ENCODE measurements around the gene CENPK.

DNA sequence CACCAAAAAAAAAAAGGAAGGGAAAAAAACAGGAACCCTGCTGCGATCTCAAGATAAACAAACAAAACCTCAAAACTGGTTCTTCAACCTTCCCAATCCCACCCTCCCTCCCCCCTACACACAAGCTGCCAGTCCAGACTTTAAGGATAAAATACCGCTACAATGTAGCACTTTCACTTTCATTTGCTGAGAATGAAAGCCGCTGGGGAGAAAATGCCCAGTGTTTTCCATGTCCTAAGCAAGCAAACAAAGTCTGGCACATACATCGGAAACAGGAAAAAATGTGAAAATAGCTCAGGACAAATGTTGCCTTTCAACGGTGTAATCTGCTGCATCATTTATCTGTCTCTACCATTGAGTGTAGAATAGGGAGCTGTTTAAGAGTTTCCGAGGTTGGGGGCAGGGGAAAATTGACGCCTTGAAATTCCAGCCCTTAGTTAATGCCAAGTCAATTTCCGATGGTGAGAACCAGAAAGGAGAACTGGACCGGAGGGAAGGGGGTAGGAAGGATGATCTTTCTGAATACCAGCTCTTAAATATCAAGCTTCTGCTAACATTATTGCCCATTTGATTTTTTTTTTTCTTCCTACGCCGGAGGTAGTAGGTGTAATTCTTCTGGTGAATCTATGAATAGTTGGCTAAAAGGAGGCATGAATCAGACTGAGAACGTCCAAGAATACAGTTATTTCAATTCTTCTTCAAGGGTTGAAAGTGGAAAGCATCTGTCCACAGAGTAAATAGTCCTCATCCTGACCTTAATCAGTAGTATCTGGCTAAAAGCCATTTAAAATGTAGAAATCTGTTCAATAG, 80.0 kb downstream of the CENPK start:
- TF ChIP-seq, protein P1, sequence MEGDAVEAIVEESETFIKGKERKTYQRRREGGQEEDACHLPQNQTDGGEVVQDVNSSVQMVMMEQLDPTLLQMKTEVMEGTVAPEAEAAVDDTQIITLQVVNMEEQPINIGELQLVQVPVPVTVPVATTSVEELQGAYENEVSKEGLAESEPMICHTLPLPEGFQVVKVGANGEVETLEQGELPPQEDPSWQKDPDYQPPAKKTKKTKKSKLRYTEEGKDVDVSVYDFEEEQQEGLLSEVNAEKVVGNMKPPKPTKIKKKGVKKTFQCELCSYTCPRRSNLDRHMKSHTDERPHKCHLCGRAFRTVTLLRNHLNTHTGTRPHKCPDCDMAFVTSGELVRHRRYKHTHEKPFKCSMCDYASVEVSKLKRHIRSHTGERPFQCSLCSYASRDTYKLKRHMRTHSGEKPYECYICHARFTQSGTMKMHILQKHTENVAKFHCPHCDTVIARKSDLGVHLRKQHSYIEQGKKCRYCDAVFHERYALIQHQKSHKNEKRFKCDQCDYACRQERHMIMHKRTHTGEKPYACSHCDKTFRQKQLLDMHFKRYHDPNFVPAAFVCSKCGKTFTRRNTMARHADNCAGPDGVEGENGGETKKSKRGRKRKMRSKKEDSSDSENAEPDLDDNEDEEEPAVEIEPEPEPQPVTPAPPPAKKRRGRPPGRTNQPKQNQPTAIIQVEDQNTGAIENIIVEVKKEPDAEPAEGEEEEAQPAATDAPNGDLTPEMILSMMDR (IDR thresholded peaks at IDR 0.05; ENCODE audit: poor library complexity, severe bottlenecking) = no peak
- no peak for TF ChIP-seq EZH2 (IDR thresholded peaks at IDR 0.05; ENCODE audit: borderline replicate concordance, insufficient read depth, low read length, poor library complexity, severe bottlenecking)
- TF ChIP-seq, protein P2, sequence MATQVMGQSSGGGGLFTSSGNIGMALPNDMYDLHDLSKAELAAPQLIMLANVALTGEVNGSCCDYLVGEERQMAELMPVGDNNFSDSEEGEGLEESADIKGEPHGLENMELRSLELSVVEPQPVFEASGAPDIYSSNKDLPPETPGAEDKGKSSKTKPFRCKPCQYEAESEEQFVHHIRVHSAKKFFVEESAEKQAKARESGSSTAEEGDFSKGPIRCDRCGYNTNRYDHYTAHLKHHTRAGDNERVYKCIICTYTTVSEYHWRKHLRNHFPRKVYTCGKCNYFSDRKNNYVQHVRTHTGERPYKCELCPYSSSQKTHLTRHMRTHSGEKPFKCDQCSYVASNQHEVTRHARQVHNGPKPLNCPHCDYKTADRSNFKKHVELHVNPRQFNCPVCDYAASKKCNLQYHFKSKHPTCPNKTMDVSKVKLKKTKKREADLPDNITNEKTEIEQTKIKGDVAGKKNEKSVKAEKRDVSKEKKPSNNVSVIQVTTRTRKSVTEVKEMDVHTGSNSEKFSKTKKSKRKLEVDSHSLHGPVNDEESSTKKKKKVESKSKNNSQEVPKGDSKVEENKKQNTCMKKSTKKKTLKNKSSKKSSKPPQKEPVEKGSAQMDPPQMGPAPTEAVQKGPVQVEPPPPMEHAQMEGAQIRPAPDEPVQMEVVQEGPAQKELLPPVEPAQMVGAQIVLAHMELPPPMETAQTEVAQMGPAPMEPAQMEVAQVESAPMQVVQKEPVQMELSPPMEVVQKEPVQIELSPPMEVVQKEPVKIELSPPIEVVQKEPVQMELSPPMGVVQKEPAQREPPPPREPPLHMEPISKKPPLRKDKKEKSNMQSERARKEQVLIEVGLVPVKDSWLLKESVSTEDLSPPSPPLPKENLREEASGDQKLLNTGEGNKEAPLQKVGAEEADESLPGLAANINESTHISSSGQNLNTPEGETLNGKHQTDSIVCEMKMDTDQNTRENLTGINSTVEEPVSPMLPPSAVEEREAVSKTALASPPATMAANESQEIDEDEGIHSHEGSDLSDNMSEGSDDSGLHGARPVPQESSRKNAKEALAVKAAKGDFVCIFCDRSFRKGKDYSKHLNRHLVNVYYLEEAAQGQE (IDR thresholded peaks at IDR 0.05; ENCODE audit: borderline replicate concordance) = no peak
- no peak for TF ChIP-seq POLR2AphosphoS5 (IDR thresholded peaks at IDR 0.05)
- TF ChIP-seq SMC3 (conservative IDR thresholded peaks at IDR 0.05; ENCODE audit: poor library complexity) = no peak
